Heart left ventricle (tissue), 16 donors: ENCODE results near the gene SFXN2. TPM values are rescaled to one million over a fixed set of nuclear protein-coding genes. Genes with fewer than 3 reads are reported as not detected.

Source experiments
- ATAC-seq, 4 donors: fragments of 200-7000 bp; cut with Tn5 transposase; one replicate each; pipeline ENCODE4 v1.9.1; 2020 to 2022; ENCODE audit warnings: moderate library complexity in 4 of 4, mild to moderate bottlenecking in 3 of 4, moderate number of reproducible peaks in 1 of 4
- DNase-seq, 5 donors: peaks; one replicate each; pipeline ENCODE4 v3.0.0-alpha.2; 2020
- H3K27ac ChIP-seq, 12 donors: fragments of 200-600 bp; sonication (generic) in 4 of 12; one replicate each; pipeline versions ENCODE4 v1.5.0 to v1.8.0; 2016 to 2022; ENCODE audit warnings: mild to moderate bottlenecking in 2 of 12
- H3K27me3 ChIP-seq, 9 donors: fragments of 200-600 bp; sonication (generic) in 2 of 9; one replicate each; pipeline versions ENCODE4 v1.5.1 to v1.8.0; 2016 to 2022; ENCODE audit warnings: mild to moderate bottlenecking in 3 of 9
- H3K36me3 ChIP-seq, 9 donors: fragments of 200-600 bp; sonication (generic) in 2 of 9; one replicate each; pipeline versions ENCODE4 v1.5.0 to v1.8.0; 2018 to 2022; ENCODE audit warnings: mild to moderate bottlenecking in 2 of 9
- H3K4me1 ChIP-seq, 12 donors: fragments of 200-600 bp; sonication (generic) in 4 of 12; one replicate each; pipeline versions ENCODE4 v1.5.0 to v1.8.0; 2016 to 2022; ENCODE audit warnings: mild to moderate bottlenecking in 3 of 12
- H3K4me3 ChIP-seq, 12 donors: fragments of 200-600 bp; sonication (generic) in 4 of 12; one replicate each; pipeline versions ENCODE4 v1.5.0 to v1.8.0; 2017 to 2022; ENCODE audit warnings: mild to moderate bottlenecking in 9 of 12, moderate library complexity in 4 of 12
- H3K9me3 ChIP-seq, 12 donors: fragments of 200-600 bp; sonication (generic) in 4 of 12; one replicate each; pipeline versions ENCODE4 v1.5.0 to v1.8.0; 2016 to 2022; ENCODE audit warnings: mild to moderate bottlenecking in 1 of 12
- POLR2A ChIP-seq, 2 donors: fragments of 450-650 bp; IDR thresholded peaks; one replicate each; pipeline ENCODE4 v1.6.1; 2017; ENCODE audit warnings: antibody characterized with exemption in 2 of 2, mild to moderate bottlenecking in 2 of 2, moderate library complexity in 2 of 2
- WGBS, 4 donors: extraction: QIAGEN DNeasy Blood & Tissue Kit in 2 of 4; methylation state at CpG; one replicate each; pipeline versions ENCODE4 v1.1.5 to v1.1.7; 2013 to 2018; 5-methylcytosine and 5-hydroxymethylcytosine counted together
- intact Hi-C, 10 donors: fragments of 100-400 bp; cut with DNase I; formaldehyde crosslinking; loops; one replicate each; pipeline versions ENCODE4 v1.11.1 to v1.14.2; 2022
- polyA plus RNA-seq, 2 donors: library from polyadenylated mRNA; stranded (reverse); fragments of 200-250 nt; gene quantifications; one replicate each; pipeline ENCODE4 v1.2.3, GENCODE V29; 2013
- total RNA-seq, 9 donors: library from RNA; depleted of rRNA in 2 of 9; stranded (reverse); fragments of >200 nt in 2 of 9; fragmentation: NEBNext Ultra II Directional in 3 of 9; extraction: Animal tissue kit (Norgen Biotek cat#: 25700) in 3 of 9; gene quantifications; one replicate each; pipeline versions ENCODE4 v1.1.0 to v1.2.4, GENCODE V29; 2016 to 2023
- TF ChIP-seq, protein P1 (sequence below), 12 donors: fragments of 200-600 bp; sonication (generic) in 4 of 12; IDR thresholded peaks; one replicate each; pipeline versions ENCODE4 v1.5.0 to v1.8.0; 2018 to 2022; ENCODE audit warnings: antibody characterized with exemption in 12 of 12, mild to moderate bottlenecking in 5 of 12
- donor health status: ischemic (EF 13 %, LVEDD 7.1; RV severe dilation, severe dysfunction).
- donor health status: healthy with polysubstance abuse.
- donor health status: DM: no; HTN: yes; CAD: no.
- donor health status: DM: no; HTN: no; CAD: no.
- donor health status: ischemic (EF 25% LVEDD 6.9; RV normal size, moderate dysfunction).
- donor health status: ischemic (EF 25% LVEDD 5.7; RV mildly dilated, moderate dysfunction).
- donor health status: healthy.
- donor health status: DM: yes; HTN: yes; CAD: no.
- donor health status: ischemic (EF 35%, LVEDD 5.7; RV mildly dilated, moderate dysfunction).
- donor health status: nonischemic (EF 11% LVEDD 7.7; RV severe dilation, severe dysfunction).
- donor health status: DM: yes; HTN: yes; CAD: no.
- donor health status: PGD.
- donor health status: ischemic (EF 29% LVEDD 5.4; RV normal size, mild dysfunction).
- donor health status: nonischemic (EF 23%, LVEDD 6.1; RV moderate dilation, normal function).

The SFXN2 gene
- total and polyA plus RNA-seq, 11 donors = 0.50 to 7.2 (median 2.4) TPM

DNA sequence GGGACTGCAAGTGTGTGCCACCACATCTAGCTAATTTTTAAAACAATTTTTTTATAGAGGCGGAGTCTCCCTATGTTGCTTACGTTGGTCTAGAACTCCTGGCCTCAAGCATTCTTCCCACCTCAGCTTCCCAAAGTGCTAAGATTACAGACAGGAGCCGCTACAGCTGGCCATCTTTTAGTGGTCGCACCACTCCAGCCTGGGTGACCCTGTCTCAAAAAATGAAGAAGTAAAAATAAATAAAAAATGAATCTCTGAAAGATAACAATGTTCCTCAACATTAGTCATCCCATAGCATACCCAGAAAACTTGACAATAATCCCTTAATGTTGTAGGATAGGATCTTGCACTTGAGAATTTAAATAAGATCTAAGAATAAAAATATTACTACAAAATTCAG lies 47.5 kb downstream of the SFXN2 start:
- DNase-seq = no peak
- Histone ChIP-seq H3K36me3 (peaks cover 0 to 22% (median 3%) of the 10 kb centered on the region in 9 donors), H3K27me3 (no peaks in the 10 kb centered on the region), H3K9me3 (peaks cover 0 to 5% (median 0%) of the 10 kb centered on the region in 12 donors), H3K27ac (peak overlapping the region in 5 of 12 donors; percentile 31 to 63 (median 60)), H3K4me1 (peaks cover 0 to 75% (median 37%) of the 10 kb centered on the region in 12 donors), H3K4me3 (no peak overlapping the region)
- TF ChIP-seq, protein P1, sequence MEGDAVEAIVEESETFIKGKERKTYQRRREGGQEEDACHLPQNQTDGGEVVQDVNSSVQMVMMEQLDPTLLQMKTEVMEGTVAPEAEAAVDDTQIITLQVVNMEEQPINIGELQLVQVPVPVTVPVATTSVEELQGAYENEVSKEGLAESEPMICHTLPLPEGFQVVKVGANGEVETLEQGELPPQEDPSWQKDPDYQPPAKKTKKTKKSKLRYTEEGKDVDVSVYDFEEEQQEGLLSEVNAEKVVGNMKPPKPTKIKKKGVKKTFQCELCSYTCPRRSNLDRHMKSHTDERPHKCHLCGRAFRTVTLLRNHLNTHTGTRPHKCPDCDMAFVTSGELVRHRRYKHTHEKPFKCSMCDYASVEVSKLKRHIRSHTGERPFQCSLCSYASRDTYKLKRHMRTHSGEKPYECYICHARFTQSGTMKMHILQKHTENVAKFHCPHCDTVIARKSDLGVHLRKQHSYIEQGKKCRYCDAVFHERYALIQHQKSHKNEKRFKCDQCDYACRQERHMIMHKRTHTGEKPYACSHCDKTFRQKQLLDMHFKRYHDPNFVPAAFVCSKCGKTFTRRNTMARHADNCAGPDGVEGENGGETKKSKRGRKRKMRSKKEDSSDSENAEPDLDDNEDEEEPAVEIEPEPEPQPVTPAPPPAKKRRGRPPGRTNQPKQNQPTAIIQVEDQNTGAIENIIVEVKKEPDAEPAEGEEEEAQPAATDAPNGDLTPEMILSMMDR (IDR thresholded peaks at IDR 0.05) = no peak
- TF ChIP-seq POLR2A (IDR thresholded peaks at IDR 0.05) = no peak
- WGBS, 4 donors = 82 to 93% (median 92%) methylated on average over 4 of the region's 4 CpGs
- intact Hi-C loops = loop anchor here in 1 of 10 donors (5.0 kb wide), 1 partner anchor 45 kb away; no protein-coding TSS in a partner anchor
- ATAC-seq = no peak

GRCh38 chr10:102762401-102763015 lies 48.1 kb downstream of the SFXN2 start:
- ATAC-seq (peak in 3 of 4 donors; percentile 21 to 43 (median 26)), DNase-seq (no peak)
- H3K27me3 ChIP-seq = no peaks in the 10 kb centered on the region
- peak overlapping the region in 1 of 12 donors; percentile 8 for H3K4me3 ChIP-seq
- peaks cover 0 to 22% (median 3%) of the 10 kb centered on the region in 9 donors for H3K36me3 ChIP-seq
- intact Hi-C loops = loop anchor here in 1 of 10 donors (5.0 kb wide), 1 partner anchor 45 kb away; no protein-coding TSS in a partner anchor
- peaks cover 0 to 5% (median 0%) of the 10 kb centered on the region in 12 donors for H3K9me3 ChIP-seq
- TF ChIP-seq, protein P1 (IDR thresholded peaks at IDR 0.05) = no peak
- TF ChIP-seq POLR2A (IDR thresholded peaks at IDR 0.05) = no peak
- 67 to 74% (median 71%) methylated on average over 7 of the region's 7 CpGs for WGBS, 4 donors
- peaks cover 0 to 80% (median 40%) of the 10 kb centered on the region in 12 donors for H3K4me1 ChIP-seq
- peak overlapping the region in 10 of 12 donors; percentile 26 to 65 (median 56) for H3K27ac ChIP-seq

- ATAC-seq = peak; percentile 30 to 70 (median 61)
- 68 to 83% (median 70%) methylated on average over 7 of the region's 7 CpGs for WGBS, 4 donors
- H3K9me3 ChIP-seq = peaks cover 0 to 5% (median 0%) of the 10 kb centered on the region in 12 donors
These were observed 48.7 kb downstream of the SFXN2 start for GRCh38 chr10:102763037-102763607.

More at GRCh38 chr10:102763037-102763607, 48.7 kb downstream of the SFXN2 start:
- intact Hi-C loops = loop anchor here in 1 of 10 donors (5.0 kb wide), 1 partner anchor 44 kb away; no protein-coding TSS in a partner anchor
- Histone ChIP-seq H3K27me3 (no peaks in the 10 kb centered on the region), H3K27ac (peak overlapping the region in 10 of 12 donors; percentile 22 to 65 (median 56)), H3K4me1 (peaks cover 0 to 81% (median 41%) of the 10 kb centered on the region in 12 donors), H3K36me3 (peaks cover 0 to 22% (median 3%) of the 10 kb centered on the region in 9 donors), H3K4me3 (peak overlapping the region in 1 of 12 donors; percentile 8)
- TF ChIP-seq, protein P1 (IDR thresholded peaks at IDR 0.05) = no peak
- peak in 1 of 5 donors; percentile 44 for DNase-seq
